GM12872 (cell line): ENCODE measurements around the gene ALOXE3.
A peak's percentile ranks its signal among the peaks of the same experiment; 100 is the strongest.

Source experiments
- TF ChIP-seq, protein P1 (sequence below): IDR thresholded peaks from 3 replicates; pipeline ENCODE4 v1.5.1; 2011; ENCODE audit warnings: low read depth, mild to moderate bottlenecking, low read length, moderate library complexity; ENCODE audit not compliant: insufficient read depth

The ALOXE3 gene

GRCh38 chr17:8073627-8074484 is 44.5 kb downstream of the ALOXE3 start:
- TF ChIP-seq, protein P1, sequence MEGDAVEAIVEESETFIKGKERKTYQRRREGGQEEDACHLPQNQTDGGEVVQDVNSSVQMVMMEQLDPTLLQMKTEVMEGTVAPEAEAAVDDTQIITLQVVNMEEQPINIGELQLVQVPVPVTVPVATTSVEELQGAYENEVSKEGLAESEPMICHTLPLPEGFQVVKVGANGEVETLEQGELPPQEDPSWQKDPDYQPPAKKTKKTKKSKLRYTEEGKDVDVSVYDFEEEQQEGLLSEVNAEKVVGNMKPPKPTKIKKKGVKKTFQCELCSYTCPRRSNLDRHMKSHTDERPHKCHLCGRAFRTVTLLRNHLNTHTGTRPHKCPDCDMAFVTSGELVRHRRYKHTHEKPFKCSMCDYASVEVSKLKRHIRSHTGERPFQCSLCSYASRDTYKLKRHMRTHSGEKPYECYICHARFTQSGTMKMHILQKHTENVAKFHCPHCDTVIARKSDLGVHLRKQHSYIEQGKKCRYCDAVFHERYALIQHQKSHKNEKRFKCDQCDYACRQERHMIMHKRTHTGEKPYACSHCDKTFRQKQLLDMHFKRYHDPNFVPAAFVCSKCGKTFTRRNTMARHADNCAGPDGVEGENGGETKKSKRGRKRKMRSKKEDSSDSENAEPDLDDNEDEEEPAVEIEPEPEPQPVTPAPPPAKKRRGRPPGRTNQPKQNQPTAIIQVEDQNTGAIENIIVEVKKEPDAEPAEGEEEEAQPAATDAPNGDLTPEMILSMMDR: peak; percentile 99

- TF ChIP-seq, protein P1: no peak
Measured at GRCh38 chr17:8072729-8073461, 45.4 kb downstream of the ALOXE3 start.

DNA sequence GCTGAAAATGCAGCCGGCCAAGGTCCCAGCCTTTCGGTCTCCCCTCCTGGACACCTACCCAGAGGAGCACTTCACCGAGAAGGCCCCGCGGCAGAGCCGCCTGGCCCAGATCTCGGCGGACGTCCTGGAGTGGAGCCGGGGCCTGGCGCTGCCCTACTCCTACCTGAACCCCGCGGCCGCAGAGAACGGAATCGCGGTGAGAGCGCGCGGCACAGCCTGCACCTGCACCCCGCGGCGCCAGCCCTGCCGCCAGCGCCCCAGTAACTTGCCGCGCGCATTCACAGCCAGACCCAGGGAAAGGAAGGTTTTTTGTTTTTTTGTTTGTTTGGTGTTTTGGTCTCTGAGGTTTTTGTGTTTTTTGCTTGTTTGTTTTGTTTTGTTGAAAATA is 46.0 kb downstream of the ALOXE3 start:
- TF ChIP-seq, protein P1: no peak

GRCh38 chr17:8071496-8071895 is 46.8 kb downstream of the ALOXE3 start:
- TF ChIP-seq, protein P1: no peak

DNA sequence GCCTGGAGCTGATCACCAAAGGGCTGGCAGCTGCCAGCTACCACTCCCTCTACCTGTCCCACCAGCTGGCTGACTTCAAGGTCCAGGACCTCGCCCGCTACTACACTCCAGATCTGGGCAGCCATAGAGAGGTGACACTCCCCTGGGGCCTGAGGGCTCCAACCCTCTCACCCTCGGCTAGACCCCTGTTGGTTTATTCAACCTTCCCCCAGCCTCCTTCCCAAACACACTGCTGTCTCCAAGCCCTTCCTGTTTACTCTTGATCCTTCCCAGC is 48.8 kb downstream of the ALOXE3 start:
- TF ChIP-seq, protein P1: no peak

GRCh38 chr17:8068736-8069586 is 49.4 kb downstream of the ALOXE3 start:
- TF ChIP-seq, protein P1: no peak

DNA sequence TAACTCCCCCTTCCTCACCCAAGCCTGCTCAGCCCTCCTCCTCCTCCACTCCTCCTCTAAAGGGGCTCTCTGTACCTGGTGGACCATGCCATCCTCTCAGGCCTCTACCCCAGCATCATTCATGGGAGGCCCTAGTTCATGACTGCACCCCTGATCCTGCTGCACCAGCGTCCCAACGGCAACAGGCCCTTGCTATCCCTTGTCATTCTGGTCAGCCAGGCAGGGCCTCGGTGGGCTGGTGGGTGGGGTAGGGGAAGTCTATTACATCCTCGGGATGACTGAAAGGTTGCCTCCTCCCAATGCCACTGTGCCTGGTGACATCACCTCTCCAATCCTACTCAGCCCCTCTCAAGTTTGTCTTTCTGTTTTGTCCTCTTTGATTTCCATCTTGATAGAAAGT is 50.5 kb downstream of the ALOXE3 start:
- TF ChIP-seq, protein P1: no peak
